Measurements from ENCODE around the gene PPP1R10.

Gene PPP1R10

GRCh38 chr6:30556066-30556905 is 60.8 kb downstream of the PPP1R10 start, which contains the start of gene GNL1:
Gene GNL1 (minus strand): TSS chr6:30556489. CDS start chr6:30556203, 286 bp downstream.
- Histone ChIP-seq H2BK5ac (ENCODE audit: low read length) (peak within 1 kb of the TSS; percentile 97), H3K14ac (ENCODE audit: low read length) (no peak within 1 kb of the TSS), H3K4me1 (ENCODE audit: control insufficient read depth in 2 of 2, insufficient read depth in 1 of 2, low read depth in 1 of 2, low read length in 2 of 2) (peaks cover 0 to 7% of the 10 kb centered on the region in 2 donors), H3K4me2 (ENCODE audit: insufficient read depth, low read length, poor library complexity, severe bottlenecking) (peak within 1 kb of the TSS; percentile 89), H2BK15ac (ENCODE audit: low read length) (peak within 1 kb of the TSS; percentile 84), H2BK12ac (ENCODE audit: low read length) (peak within 1 kb of the TSS; percentile 66), H2AK5ac (ENCODE audit: low read depth, low read length) (peak within 1 kb of the TSS; percentile 40), H3K18ac (ENCODE audit: low read length) (peak within 1 kb of the TSS; percentile 99), H2BK120ac (ENCODE audit: low read depth, low read length) (peak within 1 kb of the TSS; percentile 98), H3K27ac (replicated peaks; ENCODE audit: low read length) (peak within 1 kb of the TSS; percentile 95), H3K23ac (ENCODE audit: low read depth, low read length, poor library complexity) (peak within 1 kb of the TSS; percentile 97), H3K9me3 (replicated peaks in 1 of 2; ENCODE audit: control insufficient read depth in 2 of 2, insufficient read depth in 1 of 2, low read depth in 1 of 2, low read length in 2 of 2) (no peaks in the 10 kb centered on the region), H3K9ac (ENCODE audit: low read depth, low read length, poor library complexity) (peak within 1 kb of the TSS; percentile 99), H2AFZ (ENCODE audit: low read length) (peak within 1 kb of the TSS; percentile 100), H3K4me3 (ENCODE audit: low read length in 2 of 2) (peak within 1 kb of the TSS; percentile 90 to 95), H3K4ac (ENCODE audit: low read length) (no peak within 1 kb of the TSS), H4K91ac (ENCODE audit: low read depth, low read length, poor library complexity) (peak within 1 kb of the TSS; percentile 45), H3K36me3 (replicated peaks in 1 of 2; ENCODE audit: control insufficient read depth in 2 of 2, insufficient read depth in 2 of 2, low read length in 2 of 2) (peaks cover 14 to 58% of the 10 kb centered on the region in 2 donors), H3K79me1 (ENCODE audit: low read depth, low read length) (peaks cover 6% of the 10 kb centered on the region), H4K8ac (ENCODE audit: low read depth, low read length) (peak within 1 kb of the TSS; percentile 89), H3K27me3 (ENCODE audit: control insufficient read depth in 3 of 3, insufficient read depth in 3 of 3, low read depth in 1 of 3, low read length in 3 of 3) (no peaks in the 10 kb centered on the region)
- peak; percentile 86 for DNase-seq (ENCODE audit: low spot score)
- no CpG with 5 or more reads among the region's 71 CpGs for WGBS, 2 donors (ENCODE audit: extremely low coverage in 2 of 2, insufficient read length in 2 of 2, insufficient replicate concordance in 1 of 2)

DNA sequence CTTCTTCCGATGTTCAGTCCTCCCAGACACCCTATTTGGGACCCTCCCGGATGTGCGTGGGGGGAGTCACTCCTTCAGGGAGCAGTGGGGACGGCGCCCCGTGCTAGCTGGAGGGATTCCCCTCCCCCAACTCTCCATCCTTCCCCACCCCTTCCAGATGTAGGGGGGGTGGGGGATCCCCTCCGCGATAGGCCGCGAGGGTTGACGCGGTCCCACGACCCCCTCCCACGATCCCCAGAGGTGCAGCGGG is 61.3 kb downstream of the PPP1R10 start:
- H2AK5ac ChIP-seq (ENCODE audit: low read depth, low read length) = peak overlapping the region; percentile 30
- peaks cover 16 to 58% of the 10 kb centered on the region in 2 donors for H3K36me3 ChIP-seq (replicated peaks in 1 of 2; ENCODE audit: control insufficient read depth in 2 of 2, insufficient read depth in 2 of 2, low read length in 2 of 2)

DNA sequence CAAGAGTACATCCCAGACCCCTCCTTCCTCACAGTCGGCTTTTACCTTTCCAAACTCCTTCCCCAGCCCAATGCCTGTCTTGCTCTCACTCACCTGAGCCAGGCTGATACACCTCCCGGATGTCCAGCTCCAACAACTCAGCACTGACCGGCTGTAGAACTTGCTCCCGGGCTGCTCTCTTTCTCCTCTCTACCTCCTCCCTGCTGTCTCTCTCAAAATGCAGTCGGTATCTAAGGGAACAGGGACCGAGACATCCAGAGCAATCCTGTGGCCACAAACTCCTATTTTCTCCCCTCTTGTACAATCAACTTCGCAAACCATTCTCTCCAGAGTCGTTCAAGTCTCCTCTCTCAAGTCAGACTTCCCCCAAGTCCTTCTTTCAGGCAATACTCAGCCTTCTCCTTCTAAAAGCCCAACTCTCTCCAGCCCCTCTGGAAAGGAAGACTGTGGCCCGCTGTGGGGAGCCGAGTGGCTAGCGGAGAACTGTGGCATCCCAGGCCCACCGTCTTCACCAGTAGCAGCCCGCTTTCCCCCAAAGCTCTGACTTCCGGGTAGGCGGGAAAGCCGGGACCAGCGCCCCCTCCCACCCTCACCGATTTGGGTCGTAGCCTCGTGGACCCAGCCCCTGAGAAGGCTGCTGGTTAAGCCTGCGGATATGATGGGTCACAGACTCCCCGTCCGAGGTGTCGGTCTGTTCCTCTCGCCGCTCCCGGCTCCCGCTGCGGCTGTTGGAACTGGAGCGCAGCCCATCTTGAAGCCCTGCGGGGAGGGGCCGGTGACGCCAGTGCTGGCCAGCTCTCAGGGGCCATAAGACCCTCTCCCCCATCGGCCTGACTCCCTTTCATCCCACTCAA is 61.9 kb downstream of the PPP1R10 start:
- peak overlapping the region; percentile 97 for H3K23ac ChIP-seq (ENCODE audit: low read depth, low read length, poor library complexity)
- peaks cover 6% of the 10 kb centered on the region for H3K79me1 ChIP-seq (ENCODE audit: low read depth, low read length)
- no peak overlapping the region for H2BK12ac ChIP-seq (ENCODE audit: low read length)
- H2BK120ac ChIP-seq (ENCODE audit: low read depth, low read length) = peak overlapping the region; percentile 98
- H3K18ac ChIP-seq (ENCODE audit: low read length) = peak overlapping the region; percentile 99
- peak overlapping the region; percentile 90 to 95 for H3K4me3 ChIP-seq (ENCODE audit: low read length in 2 of 2)
- H3K9me3 ChIP-seq (replicated peaks in 1 of 2; ENCODE audit: control insufficient read depth in 2 of 2, insufficient read depth in 1 of 2, low read depth in 1 of 2, low read length in 2 of 2) = no peaks in the 10 kb centered on the region
- H4K91ac ChIP-seq (ENCODE audit: low read depth, low read length, poor library complexity) = no peak overlapping the region
- H3K14ac ChIP-seq (ENCODE audit: low read length) = no peak overlapping the region
- peak overlapping the region; percentile 89 for H3K4me2 ChIP-seq (ENCODE audit: insufficient read depth, low read length, poor library complexity, severe bottlenecking)
- H3K27me3 ChIP-seq (ENCODE audit: control insufficient read depth in 3 of 3, insufficient read depth in 3 of 3, low read depth in 1 of 3, low read length in 3 of 3) = no peaks in the 10 kb centered on the region
- no peak overlapping the region for H3K4ac ChIP-seq (ENCODE audit: low read length)
- no CpG with 5 or more reads among the region's 34 CpGs for WGBS, 2 donors (ENCODE audit: extremely low coverage in 2 of 2, insufficient read length in 2 of 2, insufficient replicate concordance in 1 of 2)
- no peak overlapping the region for H2BK15ac ChIP-seq (ENCODE audit: low read length)
- no peak for DNase-seq (ENCODE audit: low spot score)
- H2BK5ac ChIP-seq (ENCODE audit: low read length) = peak overlapping the region; percentile 97
- peaks cover 16 to 63% of the 10 kb centered on the region in 2 donors for H3K36me3 ChIP-seq (replicated peaks in 1 of 2; ENCODE audit: control insufficient read depth in 2 of 2, insufficient read depth in 2 of 2, low read length in 2 of 2)
- H2AFZ ChIP-seq (ENCODE audit: low read length) = peak overlapping the region; percentile 100
- H4K8ac ChIP-seq (ENCODE audit: low read depth, low read length) = no peak overlapping the region
- peak overlapping the region; percentile 95 for H3K27ac ChIP-seq (replicated peaks; ENCODE audit: low read length)
- peak overlapping the region; percentile 98 for H3K9ac ChIP-seq (ENCODE audit: low read depth, low read length, poor library complexity)
- H3K4me1 ChIP-seq (ENCODE audit: control insufficient read depth in 2 of 2, insufficient read depth in 1 of 2, low read depth in 1 of 2, low read length in 2 of 2) = peaks cover 0 to 7% of the 10 kb centered on the region in 2 donors
- H2AK5ac ChIP-seq (ENCODE audit: low read depth, low read length) = peak overlapping the region; percentile 1

More for the DNA sequence above, 61.3 kb downstream of the PPP1R10 start:
- no peak overlapping the region for H4K91ac ChIP-seq (ENCODE audit: low read depth, low read length, poor library complexity)
- H2BK120ac ChIP-seq (ENCODE audit: low read depth, low read length) = peak overlapping the region; percentile 98
- peak overlapping the region; percentile 98 for H3K9ac ChIP-seq (ENCODE audit: low read depth, low read length, poor library complexity)
- H3K27me3 ChIP-seq (ENCODE audit: control insufficient read depth in 3 of 3, insufficient read depth in 3 of 3, low read depth in 1 of 3, low read length in 3 of 3) = no peaks in the 10 kb centered on the region
- H3K27ac ChIP-seq (replicated peaks; ENCODE audit: low read length) = peak overlapping the region; percentile 95
- peaks cover 0 to 7% of the 10 kb centered on the region in 2 donors for H3K4me1 ChIP-seq (ENCODE audit: control insufficient read depth in 2 of 2, insufficient read depth in 1 of 2, low read depth in 1 of 2, low read length in 2 of 2)
- H4K8ac ChIP-seq (ENCODE audit: low read depth, low read length) = no peak overlapping the region
- WGBS, 2 donors (ENCODE audit: extremely low coverage in 2 of 2, insufficient read length in 2 of 2, insufficient replicate concordance in 1 of 2) = no CpG with 5 or more reads among the region's 15 CpGs
- no peak overlapping the region for H3K14ac ChIP-seq (ENCODE audit: low read length)
- DNase-seq (ENCODE audit: low spot score) = no peak
- H3K4me2 ChIP-seq (ENCODE audit: insufficient read depth, low read length, poor library complexity, severe bottlenecking) = peak overlapping the region; percentile 89
- peak overlapping the region; percentile 97 for H2BK5ac ChIP-seq (ENCODE audit: low read length)
- H3K18ac ChIP-seq (ENCODE audit: low read length) = peak overlapping the region; percentile 99
- no peak overlapping the region for H2BK15ac ChIP-seq (ENCODE audit: low read length)
- peak overlapping the region; percentile 100 for H2AFZ ChIP-seq (ENCODE audit: low read length)
- H3K4me3 ChIP-seq (ENCODE audit: low read length in 2 of 2) = peak overlapping the region; percentile 90 to 95
- H3K23ac ChIP-seq (ENCODE audit: low read depth, low read length, poor library complexity) = peak overlapping the region; percentile 97
- H3K79me1 ChIP-seq (ENCODE audit: low read depth, low read length) = peaks cover 6% of the 10 kb centered on the region
- H2BK12ac ChIP-seq (ENCODE audit: low read length) = no peak overlapping the region
- H3K4ac ChIP-seq (ENCODE audit: low read length) = no peak overlapping the region
- H3K9me3 ChIP-seq (replicated peaks in 1 of 2; ENCODE audit: control insufficient read depth in 2 of 2, insufficient read depth in 1 of 2, low read depth in 1 of 2, low read length in 2 of 2) = no peaks in the 10 kb centered on the region

DNA sequence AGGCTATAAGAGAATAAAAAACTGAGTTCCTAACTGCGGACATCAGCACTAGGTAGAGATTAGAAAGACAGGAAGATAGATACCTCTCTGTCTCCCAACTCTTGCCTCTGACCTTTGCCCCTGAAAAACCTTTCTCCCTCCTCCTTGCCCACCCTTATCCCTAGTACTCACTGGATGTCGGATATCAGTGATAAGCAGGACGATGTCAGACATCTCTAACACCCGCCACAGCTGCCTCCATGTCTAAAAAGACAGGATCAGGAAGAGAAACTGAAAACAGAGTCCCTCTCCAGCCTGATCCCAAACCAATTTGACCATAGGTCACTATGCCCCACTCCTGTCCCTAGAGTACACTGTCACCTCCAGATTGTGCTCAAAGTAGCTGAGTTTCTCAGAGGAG is 62.6 kb downstream of the PPP1R10 start:
- no peak overlapping the region for H3K14ac ChIP-seq (ENCODE audit: low read length)
- H3K4ac ChIP-seq (ENCODE audit: low read length) = no peak overlapping the region
- DNase-seq (ENCODE audit: low spot score) = no peak
- no peaks in the 10 kb centered on the region for H3K9me3 ChIP-seq (replicated peaks in 1 of 2; ENCODE audit: control insufficient read depth in 2 of 2, insufficient read depth in 1 of 2, low read depth in 1 of 2, low read length in 2 of 2)
- no peak overlapping the region for H3K4me2 ChIP-seq (ENCODE audit: insufficient read depth, low read length, poor library complexity, severe bottlenecking)
- H4K91ac ChIP-seq (ENCODE audit: low read depth, low read length, poor library complexity) = no peak overlapping the region
- WGBS, 2 donors (ENCODE audit: extremely low coverage in 2 of 2, insufficient read length in 2 of 2, insufficient replicate concordance in 1 of 2) = no CpG with 5 or more reads among the region's 4 CpGs
- no peak overlapping the region for H2BK120ac ChIP-seq (ENCODE audit: low read depth, low read length)
- H3K79me1 ChIP-seq (ENCODE audit: low read depth, low read length) = peaks cover 6% of the 10 kb centered on the region
- H2BK5ac ChIP-seq (ENCODE audit: low read length) = no peak overlapping the region
- H3K27ac ChIP-seq (replicated peaks; ENCODE audit: low read length) = no peak overlapping the region
- peaks cover 17 to 63% of the 10 kb centered on the region in 2 donors for H3K36me3 ChIP-seq (replicated peaks in 1 of 2; ENCODE audit: control insufficient read depth in 2 of 2, insufficient read depth in 2 of 2, low read length in 2 of 2)
- H4K8ac ChIP-seq (ENCODE audit: low read depth, low read length) = no peak overlapping the region
- peaks cover 0 to 7% of the 10 kb centered on the region in 2 donors for H3K4me1 ChIP-seq (ENCODE audit: control insufficient read depth in 2 of 2, insufficient read depth in 1 of 2, low read depth in 1 of 2, low read length in 2 of 2)
- H2AK5ac ChIP-seq (ENCODE audit: low read depth, low read length) = no peak overlapping the region
- H2BK15ac ChIP-seq (ENCODE audit: low read length) = no peak overlapping the region
- no peak overlapping the region for H3K18ac ChIP-seq (ENCODE audit: low read length)
- no peaks in the 10 kb centered on the region for H3K27me3 ChIP-seq (ENCODE audit: control insufficient read depth in 3 of 3, insufficient read depth in 3 of 3, low read depth in 1 of 3, low read length in 3 of 3)
- no peak overlapping the region for H3K23ac ChIP-seq (ENCODE audit: low read depth, low read length, poor library complexity)
- peak overlapping the region in 1 of 2 donors; percentile 95 for H3K4me3 ChIP-seq (ENCODE audit: low read length in 2 of 2)
- H2AFZ ChIP-seq (ENCODE audit: low read length) = no peak overlapping the region
- no peak overlapping the region for H3K9ac ChIP-seq (ENCODE audit: low read depth, low read length, poor library complexity)
- no peak overlapping the region for H2BK12ac ChIP-seq (ENCODE audit: low read length)

Measured in neuronal stem cell (in vitro differentiated cells).